ENCODE data around the gene HSPG2. TPM values are rescaled to one million over a fixed set of nuclear protein-coding genes. Genes with fewer than 3 reads are reported as not detected.
"Not testable (repeated sequence)": the region's sequence is repeated elsewhere in the genome, so short reads cannot be mapped to it uniquely, and the experiment has no call there.

The HSPG2 gene
- total RNA-seq, 6 experiments from 2014 or later = 275 to 430 (median 297) TPM

GRCh38 chr1:21801100-21801499 lies 136.0 kb downstream of the HSPG2 start:
- no peak for TF ChIP-seq CTCF (IDR thresholded peaks at IDR 0.05)
- peak; percentile 26 for DNase-seq
- Mint-ChIP-seq H3K4me1 (ENCODE audit: low read depth) (peaks cover 19% of the 10 kb centered on the region), H3K4me3 (no peak overlapping the region), H3K27me3 (ENCODE audit: insufficient read depth) (peaks cover 2% of the 10 kb centered on the region), H3K27ac (no peak overlapping the region), H3K36me3 (ENCODE audit: low read depth) (no peaks in the 10 kb centered on the region), H3K9me3 (peaks cover 5% of the 10 kb centered on the region; the same call in 1 of the 2 replicates)

GRCh38 chr1:21799730-21800129 lies 137.4 kb downstream of the HSPG2 start:
- no peak for TF ChIP-seq CTCF (IDR thresholded peaks at IDR 0.05)

GRCh38 chr1:21795075-21795474 lies 142.0 kb downstream of the HSPG2 start:
- no peak for TF ChIP-seq CTCF (IDR thresholded peaks at IDR 0.05)
- no peak overlapping the region for H3K27ac Mint-ChIP-seq
- H3K4me3 Mint-ChIP-seq = no peak overlapping the region
- H3K36me3 Mint-ChIP-seq (ENCODE audit: low read depth) = peaks cover 9% of the 10 kb centered on the region
- peaks cover 15% of the 10 kb centered on the region for H3K9me3 Mint-ChIP-seq
- peaks cover 2% of the 10 kb centered on the region for H3K27me3 Mint-ChIP-seq (ENCODE audit: insufficient read depth)
- no peak for DNase-seq
- peaks cover 4% of the 10 kb centered on the region; the same call in 1 of the 2 replicates for H3K4me1 Mint-ChIP-seq (ENCODE audit: low read depth)

More at GRCh38 chr1:21799730-21800129, 137.4 kb downstream of the HSPG2 start:
- DNase-seq = no peak
- H3K36me3 Mint-ChIP-seq (ENCODE audit: low read depth) = peaks cover 7% of the 10 kb centered on the region
- peaks cover 18% of the 10 kb centered on the region for H3K4me1 Mint-ChIP-seq (ENCODE audit: low read depth)
- H3K27ac Mint-ChIP-seq = no peak overlapping the region
- H3K27me3 Mint-ChIP-seq (ENCODE audit: insufficient read depth) = peaks cover 2% of the 10 kb centered on the region
- peaks cover 17% of the 10 kb centered on the region for H3K9me3 Mint-ChIP-seq
- H3K4me3 Mint-ChIP-seq = no peak overlapping the region

- H3K27ac Mint-ChIP-seq = no peak overlapping the region
- DNase-seq = no peak
- H3K4me1 Mint-ChIP-seq (ENCODE audit: low read depth) = peaks cover 4% of the 10 kb centered on the region; the same call in 1 of the 2 replicates
- H3K9me3 Mint-ChIP-seq = peaks cover 15% of the 10 kb centered on the region
- peaks cover 9% of the 10 kb centered on the region for H3K36me3 Mint-ChIP-seq (ENCODE audit: low read depth)
- H3K4me3 Mint-ChIP-seq = no peak overlapping the region
- peaks cover 2% of the 10 kb centered on the region for H3K27me3 Mint-ChIP-seq (ENCODE audit: insufficient read depth)
- TF ChIP-seq CTCF (IDR thresholded peaks at IDR 0.05) = no peak
Observed at GRCh38 chr1:21794656-21795055, 142.5 kb downstream of the HSPG2 start.

GRCh38 chr1:21793104-21793503 lies 144.0 kb downstream of the HSPG2 start:
- Mint-ChIP-seq H3K27ac (no peak overlapping the region), H3K27me3 (ENCODE audit: insufficient read depth) (peaks cover 2% of the 10 kb centered on the region), H3K9me3 (peaks cover 15% of the 10 kb centered on the region), H3K4me1 (ENCODE audit: low read depth) (peaks cover 4% of the 10 kb centered on the region; the same call in 1 of the 2 replicates), H3K36me3 (ENCODE audit: low read depth) (peaks cover 9% of the 10 kb centered on the region), H3K4me3 (no peak overlapping the region)
- TF ChIP-seq CTCF (IDR thresholded peaks at IDR 0.05) = no peak
- no peak for DNase-seq

GRCh38 chr1:21786640-21787039 lies 150.5 kb downstream of the HSPG2 start:
- Mint-ChIP-seq H3K27ac (no peak overlapping the region), H3K4me3 (no peak overlapping the region), H3K27me3 (ENCODE audit: insufficient read depth) (peaks cover 2% of the 10 kb centered on the region; the same call in 1 of the 2 replicates), H3K4me1 (ENCODE audit: low read depth) (peaks cover 14% of the 10 kb centered on the region), H3K36me3 (ENCODE audit: low read depth) (peaks cover 5% of the 10 kb centered on the region; the same call in 1 of the 2 replicates), H3K9me3 (no peaks in the 10 kb centered on the region)
- DNase-seq = no peak
- TF ChIP-seq CTCF (IDR thresholded peaks at IDR 0.05) = no peak

GRCh38 chr1:21785764-21786163 lies 151.3 kb downstream of the HSPG2 start:
- H3K4me1 Mint-ChIP-seq (ENCODE audit: low read depth) = peaks cover 14% of the 10 kb centered on the region
- not testable (repeated sequence) for H3K9me3 Mint-ChIP-seq; H3K27me3 Mint-ChIP-seq (ENCODE audit: insufficient read depth); H3K4me3 Mint-ChIP-seq; DNase-seq; H3K36me3 Mint-ChIP-seq (ENCODE audit: low read depth); H3K27ac Mint-ChIP-seq

All from HFFc6 (cell line).